Astrocyte (in vitro differentiated cells and primary cell): Measurements from ENCODE around the gene FBN1.

Experiments
- CTCF ChIP-seq: IDR thresholded peaks from 2 replicates; pipeline ENCODE4 v1.5.1; 2011; ENCODE audit warnings: low read depth, mild to moderate bottlenecking, inconsistent platforms, low read length, moderate library complexity; ENCODE audit not compliant: insufficient read depth
- EZH2 ChIP-seq: IDR thresholded peaks from 2 replicates; pipeline ENCODE4 v1.6.1; 2012; ENCODE audit warnings: mild to moderate bottlenecking, low read length, inconsistent platforms; ENCODE audit not compliant: insufficient read depth

GRCh38 chr15:48602358-48603122 lies 43.0 kb downstream of the FBN1 start:
- no peak for TF ChIP-seq CTCF
- TF ChIP-seq EZH2: no peak
